ENCODE measurements around the gene ABCC1. TPM values are rescaled to one million over a fixed set of nuclear protein-coding genes. Genes with fewer than 3 reads are reported as not detected.

ABCC1 gene
- total and polyA plus RNA-seq, 3 donors from 2014 or later = 54.7 to 90.6 (median 88.0) TPM

- TF ChIP-seq, protein P1, sequence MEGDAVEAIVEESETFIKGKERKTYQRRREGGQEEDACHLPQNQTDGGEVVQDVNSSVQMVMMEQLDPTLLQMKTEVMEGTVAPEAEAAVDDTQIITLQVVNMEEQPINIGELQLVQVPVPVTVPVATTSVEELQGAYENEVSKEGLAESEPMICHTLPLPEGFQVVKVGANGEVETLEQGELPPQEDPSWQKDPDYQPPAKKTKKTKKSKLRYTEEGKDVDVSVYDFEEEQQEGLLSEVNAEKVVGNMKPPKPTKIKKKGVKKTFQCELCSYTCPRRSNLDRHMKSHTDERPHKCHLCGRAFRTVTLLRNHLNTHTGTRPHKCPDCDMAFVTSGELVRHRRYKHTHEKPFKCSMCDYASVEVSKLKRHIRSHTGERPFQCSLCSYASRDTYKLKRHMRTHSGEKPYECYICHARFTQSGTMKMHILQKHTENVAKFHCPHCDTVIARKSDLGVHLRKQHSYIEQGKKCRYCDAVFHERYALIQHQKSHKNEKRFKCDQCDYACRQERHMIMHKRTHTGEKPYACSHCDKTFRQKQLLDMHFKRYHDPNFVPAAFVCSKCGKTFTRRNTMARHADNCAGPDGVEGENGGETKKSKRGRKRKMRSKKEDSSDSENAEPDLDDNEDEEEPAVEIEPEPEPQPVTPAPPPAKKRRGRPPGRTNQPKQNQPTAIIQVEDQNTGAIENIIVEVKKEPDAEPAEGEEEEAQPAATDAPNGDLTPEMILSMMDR (IDR thresholded peaks at IDR 0.05) = no peak
- intact Hi-C loops (cut with DNase I; ENCODE audit: low total_unique reads) = no loop called here
- no peaks in the 10 kb centered on the region for H3K27me3 ChIP-seq
- no peaks in the 10 kb centered on the region for H3K36me3 ChIP-seq (ENCODE audit: low read depth, missing control alignments)
- WGBS, 2 donors = 90 to 95% methylated on average over 3 of the region's 3 CpGs
- no peak overlapping the region for H3K4me3 ChIP-seq
- H3K4me1 ChIP-seq = peaks cover 13% of the 10 kb centered on the region
- H3K9me3 ChIP-seq = no peaks in the 10 kb centered on the region
- no peak overlapping the region for H3K27ac ChIP-seq
- no peak for DNase-seq
Observed at GRCh38 chr16:16131204-16131603, 181.8 kb downstream of the ABCC1 start.

GRCh38 chr16:16131659-16132058 lies 182.2 kb downstream of the ABCC1 start:
- WGBS, 2 donors = 90 to 94% methylated on average over 15 of the region's 15 CpGs
- H3K4me3 ChIP-seq = no peak overlapping the region
- peaks cover 13% of the 10 kb centered on the region for H3K4me1 ChIP-seq
- no peaks in the 10 kb centered on the region for H3K36me3 ChIP-seq (ENCODE audit: low read depth, missing control alignments)
- intact Hi-C loops (cut with DNase I; ENCODE audit: low total_unique reads) = no loop called here
- no peak overlapping the region for H3K27ac ChIP-seq
- H3K9me3 ChIP-seq = no peaks in the 10 kb centered on the region
- no peak for DNase-seq
- TF ChIP-seq, protein P1 (IDR thresholded peaks at IDR 0.05) = no peak
- TF ChIP-seq POLR2A (IDR thresholded peaks at IDR 0.05) = no peak
- H3K27me3 ChIP-seq = no peaks in the 10 kb centered on the region

GRCh38 chr16:16133943-16134604 lies 184.7 kb downstream of the ABCC1 start:
- Histone ChIP-seq H3K4me3 (no peak overlapping the region), H3K4me1 (peaks cover 13% of the 10 kb centered on the region), H3K36me3 (ENCODE audit: low read depth, missing control alignments) (no peaks in the 10 kb centered on the region), H3K9me3 (no peaks in the 10 kb centered on the region), H3K27ac (peak overlapping the region in 1 of 2 donors; percentile 71), H3K27me3 (no peaks in the 10 kb centered on the region)
- TF ChIP-seq POLR2A (IDR thresholded peaks at IDR 0.05) = no peak
- TF ChIP-seq, protein P1 (IDR thresholded peaks at IDR 0.05) = no peak
- WGBS, 2 donors = 88 to 95% methylated on average over 18 to 21 of the region's 21 CpGs
- intact Hi-C loops (cut with DNase I; ENCODE audit: low total_unique reads) = no loop called here
- DNase-seq = no peak

GRCh38 chr16:16136588-16136987 lies 187.2 kb downstream of the ABCC1 start:
- no peaks in the 10 kb centered on the region for H3K36me3 ChIP-seq (ENCODE audit: low read depth, missing control alignments)
- 94 to 97% methylated on average over 6 of the region's 6 CpGs for WGBS, 2 donors

More at GRCh38 chr16:16136588-16136987, 187.2 kb downstream of the ABCC1 start:
- no peak overlapping the region for H3K4me3 ChIP-seq
- H3K9me3 ChIP-seq = no peaks in the 10 kb centered on the region
- H3K4me1 ChIP-seq = peaks cover 13% of the 10 kb centered on the region
- H3K27me3 ChIP-seq = no peaks in the 10 kb centered on the region
- intact Hi-C loops (cut with DNase I; ENCODE audit: low total_unique reads) = no loop called here
- DNase-seq = no peak
- H3K27ac ChIP-seq = no peak overlapping the region
- TF ChIP-seq, protein P1 (IDR thresholded peaks at IDR 0.05) = no peak
- TF ChIP-seq POLR2A (IDR thresholded peaks at IDR 0.05) = no peak
